ENCODE measurements around the gene DPYD. TPM values are rescaled to one million over a fixed set of nuclear protein-coding genes. Genes with fewer than 3 reads are reported as not detected.

Gene DPYD
- total RNA-seq, 1 experiment from 2014 or later, result 7.0 TPM

DNA sequence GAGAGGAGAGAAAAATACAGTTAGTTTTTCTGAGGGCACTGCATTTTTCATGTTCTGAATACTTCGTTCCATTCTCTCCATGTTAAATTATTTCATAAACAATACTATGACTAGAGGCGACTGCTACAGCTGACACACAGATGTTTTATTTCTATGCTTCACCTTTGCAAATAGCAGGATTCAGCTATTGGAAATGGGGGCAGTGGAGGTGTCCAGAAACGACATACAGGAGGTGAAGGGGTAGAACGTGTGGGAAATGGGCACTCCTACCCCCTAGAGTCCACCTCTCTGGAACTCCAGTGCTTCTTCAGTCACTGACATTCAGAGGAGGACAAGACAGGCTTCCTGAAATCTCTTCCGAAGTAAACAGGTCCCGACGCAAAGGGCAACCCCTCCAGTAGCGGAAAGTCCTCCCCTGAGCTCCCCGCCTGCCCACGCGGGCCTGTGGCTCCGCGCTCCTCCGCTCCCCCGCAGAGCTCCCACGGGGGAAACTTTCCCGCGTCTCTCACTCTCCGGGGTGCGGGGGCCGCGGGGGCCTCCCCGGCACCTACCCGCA lies 480 bp downstream of the DPYD start:
- POLR2A ChIA-PET, result interaction anchor here (0.6 kb wide), 1 partner anchor 170 kb away, joined by 5 read pairs; no protein-coding TSS in a partner anchor
- no peak overlapping the region for H3K27ac Mint-ChIP-seq (ENCODE audit: unreplicated experiment)
- Histone ChIP-seq H3K9me3 (no peaks in the 10 kb centered on the region), H3K4me3 (ENCODE audit: low read depth, low read length) (peak overlapping the region; percentile 59), H3K27me3 (replicated peaks; ENCODE audit: control insufficient read depth, insufficient read depth, low read length) (no peaks in the 10 kb centered on the region), H3K36me3 (ENCODE audit: control insufficient read depth, insufficient read depth, low read length) (no peaks in the 10 kb centered on the region), H3K4me1 (no peaks in the 10 kb centered on the region)
- DNase-seq, result no peak
- no peaks in the 10 kb centered on the region for H3K36me3 Mint-ChIP-seq (ENCODE audit: insufficient read depth, unreplicated experiment)
- TSS peak; percentile 45 for BruUV-seq (replicated peaks)
- H3K27me3 Mint-ChIP-seq (ENCODE audit: insufficient read depth, unreplicated experiment), result no peaks in the 10 kb centered on the region
- CTCF ChIA-PET, result no interaction called here
- H3K4me1 Mint-ChIP-seq (ENCODE audit: low read depth, unreplicated experiment), result peaks cover 13% of the 10 kb centered on the region
- intact Hi-C loops (cut with micrococcal nuclease; ENCODE audit: unreplicated experiment), result loop anchor here (1.0 to 5.0 kb wide), 2 partner anchors 357 to 537 kb away; no protein-coding TSS in a partner anchor
- peak overlapping the region; percentile 91 for H3K4me3 Mint-ChIP-seq (ENCODE audit: unreplicated experiment)
- TF ChIP-seq CTCF (IDR thresholded peaks at IDR 0.05; ENCODE audit: insufficient read depth in 1 of 2, low read depth in 1 of 2, low read length in 1 of 2, severe bottlenecking in 1 of 2, unreplicated experiment in 1 of 2), result no peak
- no peaks in the 10 kb centered on the region for H3K9me3 Mint-ChIP-seq (ENCODE audit: unreplicated experiment)

GRCh38 chr1:97919585-97920261 lies 1.1 kb downstream of the DPYD start:
- POLR2A ChIA-PET, result no interaction called here
- no peaks in the 10 kb centered on the region for H3K9me3 ChIP-seq
- H3K36me3 ChIP-seq (ENCODE audit: control insufficient read depth, insufficient read depth, low read length), result no peaks in the 10 kb centered on the region
- no peak for DNase-seq
- no peak overlapping the region for H3K27ac Mint-ChIP-seq (ENCODE audit: unreplicated experiment)
- TF ChIP-seq CTCF (IDR thresholded peaks at IDR 0.05; ENCODE audit: insufficient read depth in 1 of 2, low read depth in 1 of 2, low read length in 1 of 2, severe bottlenecking in 1 of 2, unreplicated experiment in 1 of 2), result no peak
- H3K4me3 ChIP-seq (ENCODE audit: low read depth, low read length), result peak overlapping the region; percentile 59
- intact Hi-C loops (cut with micrococcal nuclease; ENCODE audit: unreplicated experiment), result loop anchor here (1.0 to 5.0 kb wide), 2 partner anchors 358 to 538 kb away; no protein-coding TSS in a partner anchor
- H3K4me1 ChIP-seq, result no peaks in the 10 kb centered on the region
- no peaks in the 10 kb centered on the region for H3K27me3 Mint-ChIP-seq (ENCODE audit: insufficient read depth, unreplicated experiment)
- CTCF ChIA-PET, result no interaction called here
- no peaks in the 10 kb centered on the region for H3K9me3 Mint-ChIP-seq (ENCODE audit: unreplicated experiment)
- H3K36me3 Mint-ChIP-seq (ENCODE audit: insufficient read depth, unreplicated experiment), result no peaks in the 10 kb centered on the region
- H3K4me1 Mint-ChIP-seq (ENCODE audit: low read depth, unreplicated experiment), result peaks cover 13% of the 10 kb centered on the region
- no peaks in the 10 kb centered on the region for H3K27me3 ChIP-seq (replicated peaks; ENCODE audit: control insufficient read depth, insufficient read depth, low read length)
- no TSS peak for BruUV-seq (replicated peaks)
- peak overlapping the region; percentile 91 for H3K4me3 Mint-ChIP-seq (ENCODE audit: unreplicated experiment)

DNA sequence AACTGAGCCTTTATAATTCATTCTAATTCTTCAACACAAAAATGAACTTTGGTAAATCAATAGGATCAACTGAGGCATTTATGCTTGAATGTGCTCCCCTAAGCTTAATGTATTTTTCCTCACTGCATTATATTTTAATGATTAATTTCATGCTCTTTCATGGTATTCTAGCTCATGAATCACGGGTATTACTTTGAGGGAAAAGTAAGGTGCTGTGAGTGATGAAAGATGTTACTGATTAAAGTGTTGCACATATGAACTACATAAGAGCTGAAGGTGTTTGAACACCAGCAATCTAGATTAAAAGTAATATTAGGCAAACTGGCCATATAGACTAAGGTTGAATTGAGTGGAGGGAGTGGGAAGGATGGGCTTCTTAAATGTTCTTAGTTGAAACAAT lies 1.9 kb downstream of the DPYD start:
- Mint-ChIP-seq H3K36me3 (ENCODE audit: insufficient read depth, unreplicated experiment) (no peaks in the 10 kb centered on the region), H3K27me3 (ENCODE audit: insufficient read depth, unreplicated experiment) (no peaks in the 10 kb centered on the region), H3K4me1 (ENCODE audit: low read depth, unreplicated experiment) (peaks cover 13% of the 10 kb centered on the region), H3K9me3 (ENCODE audit: unreplicated experiment) (no peaks in the 10 kb centered on the region), H3K27ac (ENCODE audit: unreplicated experiment) (no peak overlapping the region), H3K4me3 (ENCODE audit: unreplicated experiment) (peak overlapping the region; percentile 91)
- no peaks in the 10 kb centered on the region for H3K27me3 ChIP-seq (replicated peaks; ENCODE audit: control insufficient read depth, insufficient read depth, low read length)
- no peaks in the 10 kb centered on the region for H3K36me3 ChIP-seq (ENCODE audit: control insufficient read depth, insufficient read depth, low read length)
- H3K4me1 ChIP-seq, result no peaks in the 10 kb centered on the region
- ChIA-PET CTCF (no interaction called here), POLR2A (no interaction called here)
- no peak overlapping the region for H3K4me3 ChIP-seq (ENCODE audit: low read depth, low read length)
- intact Hi-C loops (cut with micrococcal nuclease; ENCODE audit: unreplicated experiment), result no loop called here
- no TSS peak for BruUV-seq (replicated peaks)
- TF ChIP-seq CTCF (IDR thresholded peaks at IDR 0.05; ENCODE audit: insufficient read depth in 1 of 2, low read depth in 1 of 2, low read length in 1 of 2, severe bottlenecking in 1 of 2, unreplicated experiment in 1 of 2), result no peak
- H3K9me3 ChIP-seq, result no peaks in the 10 kb centered on the region
- no peak for DNase-seq
